Erythroblast (primary cell): ENCODE data around the gene SLFN5.

ENCODE experiments used
- GATA1 ChIP-seq: IDR thresholded peaks from 2 replicates; pipeline ENCODE4 v1.6.1; 2011; ENCODE audit warnings: low read depth, mild to moderate bottlenecking, control low read depth, low read length, moderate library complexity
- POLR2A ChIP-seq: IDR thresholded peaks from 2 replicates; pipeline ENCODE4 v1.6.1; 2011; ENCODE audit warnings: mild to moderate bottlenecking, low read length

- no peak for TF ChIP-seq POLR2A
- TF ChIP-seq GATA1 = no peak
Measured at GRCh38 chr17:35322749-35323148, 79.9 kb downstream of the SLFN5 start.
